HepG2 (cell line): ENCODE results near the gene ASAP2. TPM values are rescaled to one million over a fixed set of nuclear protein-coding genes. Genes with fewer than 3 reads are reported as not detected.
A peak's percentile ranks its signal among the peaks of the same experiment; 100 is the strongest.

ENCODE experiments used
- CHD2 ChIP-seq: IDR thresholded peaks from 2 replicates; pipeline ENCODE4 v1.6.1; 2011; ENCODE audit warnings: low read depth, low read length, improper control_type of control experiment
- FOSL1 ChIP-seq: sonication (generic); formaldehyde crosslinking; IDR thresholded peaks from 2 replicates; pipeline ENCODE4 v1.9.0; 2021; ENCODE audit warnings: missing genetic modification reagents, borderline replicate concordance
- HNF4A ChIP-seq: sonication (generic); formaldehyde crosslinking; IDR thresholded peaks from 2 replicates; pipeline ENCODE4 v1.4.0; 2020; ENCODE audit warnings: missing genetic modification reagents
- PBX2 ChIP-seq: IDR thresholded peaks from 2 replicates; pipeline ENCODE4 v1.6.1; 2016; ENCODE audit warnings: control low read depth
- PLSCR1 ChIP-seq: sonication (generic); formaldehyde crosslinking; IDR thresholded peaks from 2 replicates; pipeline ENCODE4 v1.5.0; 2020; ENCODE audit warnings: missing genetic modification reagents, mild to moderate bottlenecking, borderline replicate concordance
- RBAK ChIP-seq: sonication (generic); formaldehyde crosslinking; IDR thresholded peaks from 2 replicates; pipeline ENCODE4 v1.5.1; 2020; ENCODE audit warnings: mild to moderate bottlenecking, missing genetic modification reagents
- RXRB ChIP-seq: IDR thresholded peaks from 2 replicates; pipeline ENCODE4 v1.6.1; 2016; ENCODE audit warnings: borderline replicate concordance, missing genetic modification reagents, missing compliant biosample characterization
- ZEB1 ChIP-seq: IDR thresholded peaks from 2 replicates; pipeline ENCODE4 v1.6.1; 2012; ENCODE audit warnings: mild to moderate bottlenecking, low read depth, inconsistent platforms; ENCODE audit not compliant: insufficient replicate concordance
- ZNF3 ChIP-seq: IDR thresholded peaks from 2 replicates; pipeline ENCODE4 v1.7.0; 2017; ENCODE audit warnings: inconsistent platforms
- ZNF326 ChIP-seq: sonication (generic); formaldehyde crosslinking; IDR thresholded peaks from 2 replicates; pipeline ENCODE4 v1.4.0; 2020; ENCODE audit warnings: missing genetic modification reagents, borderline replicate concordance
- ZNF44 ChIP-seq: sonication (generic); formaldehyde crosslinking; IDR thresholded peaks from 2 replicates; pipeline ENCODE4 v1.5.1; 2020; ENCODE audit warnings: mild to moderate bottlenecking, missing genetic modification reagents
- ZNF484 ChIP-seq: sonication (generic); formaldehyde crosslinking; IDR thresholded peaks from 2 replicates; pipeline ENCODE4 v1.5.1; 2020; ENCODE audit warnings: mild to moderate bottlenecking, low read depth, missing genetic modification reagents, borderline replicate concordance
- ZNF549 ChIP-seq: sonication (generic); formaldehyde crosslinking; IDR thresholded peaks from 2 replicates; pipeline ENCODE4 v1.5.0; 2020; ENCODE audit warnings: missing genetic modification reagents
- ZNF550 ChIP-seq: sonication (generic); formaldehyde crosslinking; IDR thresholded peaks from 2 replicates; pipeline ENCODE4 v1.4.0; 2020; ENCODE audit warnings: mild to moderate bottlenecking, missing genetic modification reagents, borderline replicate concordance
- ZNF614 ChIP-seq: IDR thresholded peaks from 2 replicates; pipeline ENCODE4 v1.6.1; 2018; ENCODE audit warnings: missing biosample characterization, missing genetic modification reagents, inconsistent platforms, borderline replicate concordance
- ZNF766 ChIP-seq: sonication (generic); formaldehyde crosslinking; IDR thresholded peaks from 2 replicates; pipeline ENCODE4 v1.5.0; 2020; ENCODE audit warnings: missing genetic modification reagents, borderline replicate concordance
- ZNF790 ChIP-seq: sonication (generic); formaldehyde crosslinking; IDR thresholded peaks from 2 replicates; pipeline ENCODE4 v1.8.0; 2022; ENCODE audit warnings: missing genetic modification reagents, mild to moderate bottlenecking, borderline replicate concordance
- ZNF792 ChIP-seq: IDR thresholded peaks from 2 replicates; pipeline ENCODE4 v1.6.1; 2016
- polyA plus RNA-seq, 8 experiments: library from polyadenylated mRNA; depleted of rRNA in 3 of 8; stranded (reverse) in 7 of 8; unstranded in 1 of 8; fragments of >200 nt; fragmentation: Illumina TruSeq in 4 of 8; extraction: Trizol in 4 of 8; gene quantifications; 2 replicates each; pipeline versions ENCODE4 v1.2.1 to v1.2.3, GENCODE V29; 2011 to 2016; ENCODE audit warnings: low read depth in 4 of 8, missing spikeins in 1 of 8, mixed read lengths in 1 of 8; ENCODE audit not compliant: insufficient read depth in 1 of 8
- total RNA-seq, 5 experiments: library from RNA; depleted of rRNA; stranded (reverse); fragments of >200 nt; fragmentation: Illumina TruSeq; extraction: Trizol; gene quantifications; 2 replicates each; pipeline ENCODE4 v1.2.3, GENCODE V29; 2016; ENCODE audit warnings: low read depth in 1 of 5
- TF ChIP-seq, protein P1 (sequence below): sonication (generic); formaldehyde crosslinking; IDR thresholded peaks from 2 replicates; pipeline ENCODE4 v1.4.0; 2020; ENCODE audit warnings: missing genetic modification reagents
- TF ChIP-seq, protein P2 (sequence below): sonication (generic); formaldehyde crosslinking; IDR thresholded peaks from 2 replicates; pipeline ENCODE4 v1.5.0; 2020; ENCODE audit warnings: missing genetic modification reagents
- TF ChIP-seq, protein P3 (sequence below): sonication (generic); formaldehyde crosslinking; IDR thresholded peaks from 2 replicates; pipeline ENCODE4 v1.5.0; 2020; ENCODE audit warnings: missing genetic modification reagents

ASAP2 gene
- total and polyA plus RNA-seq, 2 of the 13 experiments (the other 11 are each of a cell fraction or from before 2014, with no cell fraction given), result 7.3 to 22.3 TPM

DNA sequence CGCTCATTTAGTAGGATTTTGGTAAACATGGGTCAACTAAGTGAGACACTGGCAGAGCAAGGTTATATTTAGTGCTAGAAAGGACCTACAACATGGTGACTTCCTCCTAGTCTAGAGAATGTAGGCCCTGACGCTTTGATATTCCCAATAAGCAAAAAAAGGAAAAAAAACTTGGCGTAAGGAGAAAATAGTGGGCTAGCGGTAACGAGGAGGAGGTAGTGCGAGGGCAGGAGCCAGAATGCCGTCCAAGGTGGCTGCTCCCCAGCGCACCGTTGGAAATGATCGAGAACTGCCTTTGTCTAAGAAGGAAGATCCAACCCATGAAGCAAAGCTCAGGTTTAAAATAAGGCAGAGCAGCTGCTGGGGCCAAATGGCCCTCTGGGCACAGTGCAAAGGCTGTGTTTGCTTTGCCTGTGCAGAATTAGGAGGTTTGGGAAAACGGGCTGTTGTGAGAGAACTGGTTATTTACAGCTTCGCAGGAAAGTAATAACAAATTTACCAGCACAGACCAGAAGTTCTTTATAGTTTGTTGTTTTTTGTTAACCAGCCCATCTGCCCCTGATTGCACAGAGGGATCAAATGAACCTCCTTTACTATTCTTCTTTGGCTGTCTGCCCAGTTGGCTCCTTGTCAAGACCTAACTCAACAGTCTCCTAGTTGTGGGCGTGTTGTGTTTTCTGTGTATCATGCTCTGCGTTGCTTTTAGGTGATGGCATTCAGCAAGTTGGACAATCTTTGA is 130.1 kb downstream of the ASAP2 start (continued):
- no peak for TF ChIP-seq PBX2 (CRISPR knock-in tag)
- no peak for TF ChIP-seq ZNF790 (CRISPR knock-in tag)
- TF ChIP-seq, protein P1, sequence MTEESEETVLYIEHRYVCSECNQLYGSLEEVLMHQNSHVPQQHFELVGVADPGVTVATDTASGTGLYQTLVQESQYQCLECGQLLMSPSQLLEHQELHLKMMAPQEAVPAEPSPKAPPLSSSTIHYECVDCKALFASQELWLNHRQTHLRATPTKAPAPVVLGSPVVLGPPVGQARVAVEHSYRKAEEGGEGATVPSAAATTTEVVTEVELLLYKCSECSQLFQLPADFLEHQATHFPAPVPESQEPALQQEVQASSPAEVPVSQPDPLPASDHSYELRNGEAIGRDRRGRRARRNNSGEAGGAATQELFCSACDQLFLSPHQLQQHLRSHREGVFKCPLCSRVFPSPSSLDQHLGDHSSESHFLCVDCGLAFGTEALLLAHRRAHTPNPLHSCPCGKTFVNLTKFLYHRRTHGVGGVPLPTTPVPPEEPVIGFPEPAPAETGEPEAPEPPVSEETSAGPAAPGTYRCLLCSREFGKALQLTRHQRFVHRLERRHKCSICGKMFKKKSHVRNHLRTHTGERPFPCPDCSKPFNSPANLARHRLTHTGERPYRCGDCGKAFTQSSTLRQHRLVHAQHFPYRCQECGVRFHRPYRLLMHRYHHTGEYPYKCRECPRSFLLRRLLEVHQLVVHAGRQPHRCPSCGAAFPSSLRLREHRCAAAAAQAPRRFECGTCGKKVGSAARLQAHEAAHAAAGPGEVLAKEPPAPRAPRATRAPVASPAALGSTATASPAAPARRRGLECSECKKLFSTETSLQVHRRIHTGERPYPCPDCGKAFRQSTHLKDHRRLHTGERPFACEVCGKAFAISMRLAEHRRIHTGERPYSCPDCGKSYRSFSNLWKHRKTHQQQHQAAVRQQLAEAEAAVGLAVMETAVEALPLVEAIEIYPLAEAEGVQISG (CRISPR knock-in tag), result peak; percentile 50; the same call in 1 of the 2 replicates
- TF ChIP-seq HNF4A (CRISPR knock-in tag), result peak; percentile 97
- TF ChIP-seq ZNF792 (CRISPR knock-in tag), result peak; percentile 23; the same call in 1 of the 2 replicates
- TF ChIP-seq ZNF614, result no peak
- TF ChIP-seq ZNF550 (CRISPR knock-in tag), result no peak
- no peak for TF ChIP-seq ZNF326
- no peak for TF ChIP-seq CHD2
- peak; percentile 68 for TF ChIP-seq RXRB (CRISPR knock-in tag)
- peak; percentile 88; the same call in 1 of the 2 replicates for TF ChIP-seq ZNF44 (CRISPR knock-in tag)
- TF ChIP-seq, protein P2, sequence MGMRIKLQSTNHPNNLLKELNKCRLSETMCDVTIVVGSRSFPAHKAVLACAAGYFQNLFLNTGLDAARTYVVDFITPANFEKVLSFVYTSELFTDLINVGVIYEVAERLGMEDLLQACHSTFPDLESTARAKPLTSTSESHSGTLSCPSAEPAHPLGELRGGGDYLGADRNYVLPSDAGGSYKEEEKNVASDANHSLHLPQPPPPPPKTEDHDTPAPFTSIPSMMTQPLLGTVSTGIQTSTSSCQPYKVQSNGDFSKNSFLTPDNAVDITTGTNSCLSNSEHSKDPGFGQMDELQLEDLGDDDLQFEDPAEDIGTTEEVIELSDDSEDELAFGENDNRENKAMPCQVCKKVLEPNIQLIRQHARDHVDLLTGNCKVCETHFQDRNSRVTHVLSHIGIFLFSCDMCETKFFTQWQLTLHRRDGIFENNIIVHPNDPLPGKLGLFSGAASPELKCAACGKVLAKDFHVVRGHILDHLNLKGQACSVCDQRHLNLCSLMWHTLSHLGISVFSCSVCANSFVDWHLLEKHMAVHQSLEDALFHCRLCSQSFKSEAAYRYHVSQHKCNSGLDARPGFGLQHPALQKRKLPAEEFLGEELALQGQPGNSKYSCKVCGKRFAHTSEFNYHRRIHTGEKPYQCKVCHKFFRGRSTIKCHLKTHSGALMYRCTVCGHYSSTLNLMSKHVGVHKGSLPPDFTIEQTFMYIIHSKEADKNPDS (CRISPR knock-in tag), result no peak
- peak; percentile 68; the same call in 1 of the 2 replicates for TF ChIP-seq ZNF766 (CRISPR knock-in tag)
- no peak for TF ChIP-seq ZNF484 (CRISPR knock-in tag)
- 0 out of 2 replicates have a peak, but pooled peaks have one; percentile 26 for TF ChIP-seq RBAK (CRISPR knock-in tag)
- TF ChIP-seq PLSCR1 (CRISPR knock-in tag), result no peak
- no peak for TF ChIP-seq ZNF3
- TF ChIP-seq FOSL1 (CRISPR knock-in tag), result no peak
- TF ChIP-seq ZNF549 (CRISPR knock-in tag), result no peak
- TF ChIP-seq, protein P3, sequence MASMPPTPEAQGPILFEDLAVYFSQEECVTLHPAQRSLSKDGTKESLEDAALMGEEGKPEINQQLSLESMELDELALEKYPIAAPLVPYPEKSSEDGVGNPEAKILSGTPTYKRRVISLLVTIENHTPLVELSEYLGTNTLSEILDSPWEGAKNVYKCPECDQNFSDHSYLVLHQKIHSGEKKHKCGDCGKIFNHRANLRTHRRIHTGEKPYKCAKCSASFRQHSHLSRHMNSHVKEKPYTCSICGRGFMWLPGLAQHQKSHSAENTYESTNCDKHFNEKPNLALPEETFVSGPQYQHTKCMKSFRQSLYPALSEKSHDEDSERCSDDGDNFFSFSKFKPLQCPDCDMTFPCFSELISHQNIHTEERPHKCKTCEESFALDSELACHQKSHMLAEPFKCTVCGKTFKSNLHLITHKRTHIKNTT, result no peak
- peak; percentile 71 for TF ChIP-seq ZEB1
